ENCODE data around the gene MCM7.

The MCM7 gene

GRCh38 chr7:100100420-100101015, 679 bp downstream of the MCM7 start:
- peak; percentile 99 for DNase-seq (ENCODE audit: low read depth)
- TF ChIP-seq CTCF (conservative IDR thresholded peaks at IDR 0.05; ENCODE audit: low read depth, low read length) = no peak
- peak overlapping the region; percentile 79 for H3K4me3 ChIP-seq (ENCODE audit: low read depth, low read length)

- peak overlapping the region; percentile 79 for H3K4me3 ChIP-seq (ENCODE audit: low read depth, low read length)
- DNase-seq (ENCODE audit: low read depth) = no peak
- no peak for TF ChIP-seq CTCF (conservative IDR thresholded peaks at IDR 0.05; ENCODE audit: low read depth, low read length)
These were observed 1.7 kb downstream of the MCM7 start for GRCh38 chr7:100099452-100099851.

GRCh38 chr7:100098913-100099312, 2.3 kb downstream of the MCM7 start:
- no peak for TF ChIP-seq CTCF (conservative IDR thresholded peaks at IDR 0.05; ENCODE audit: low read depth, low read length)
- no peak overlapping the region for H3K4me3 ChIP-seq (ENCODE audit: low read depth, low read length)
- DNase-seq (ENCODE audit: low read depth) = no peak

GRCh38 chr7:100095704-100096103, 5.5 kb downstream of the MCM7 start:
- no peak overlapping the region for H3K4me3 ChIP-seq (ENCODE audit: low read depth, low read length)
- TF ChIP-seq CTCF (conservative IDR thresholded peaks at IDR 0.05; ENCODE audit: low read depth, low read length) = no peak
- DNase-seq (ENCODE audit: low read depth) = no peak

- no peak overlapping the region for H3K4me3 ChIP-seq (ENCODE audit: low read depth, low read length)
- no peak for TF ChIP-seq CTCF (conservative IDR thresholded peaks at IDR 0.05; ENCODE audit: low read depth, low read length)
- DNase-seq (ENCODE audit: low read depth) = no peak
These were observed 5.9 kb downstream of the MCM7 start for GRCh38 chr7:100095289-100095688.

GRCh38 chr7:100093925-100094486, 7.2 kb downstream of the MCM7 start:
- DNase-seq (ENCODE audit: low read depth) = no peak
- no peak overlapping the region for H3K4me3 ChIP-seq (ENCODE audit: low read depth, low read length)
- TF ChIP-seq CTCF (conservative IDR thresholded peaks at IDR 0.05; ENCODE audit: low read depth, low read length) = no peak

GRCh38 chr7:100093498-100093897, 7.7 kb downstream of the MCM7 start:
- DNase-seq (ENCODE audit: low read depth) = no peak
- TF ChIP-seq CTCF (conservative IDR thresholded peaks at IDR 0.05; ENCODE audit: low read depth, low read length) = no peak
- H3K4me3 ChIP-seq (ENCODE audit: low read depth, low read length) = no peak overlapping the region
